ENCODE data around the gene TANGO6. TPM values are rescaled to one million over a fixed set of nuclear protein-coding genes. Genes with fewer than 3 reads are reported as not detected.

Gene TANGO6
- total and polyA plus RNA-seq, 2 of the 8 experiments (the other 6 are each of a cell fraction or from before 2014, with no cell fraction given): 5.0 to 19.5 TPM

- no peak overlapping the region for H3K4me2 ChIP-seq (ENCODE audit: insufficient read depth in 1 of 2, low read depth in 2 of 2, low read length in 2 of 2)
- H2BK120ac ChIP-seq (replicated peaks; ENCODE audit: low read depth, low read length): no peak overlapping the region
- H2BK5ac ChIP-seq (ENCODE audit: low read depth, low read length): no peak overlapping the region
- H3K79me2 ChIP-seq (ENCODE audit: control insufficient read depth in 1 of 2, insufficient read depth in 2 of 2, low read length in 2 of 2): no peaks in the 10 kb centered on the region
- no peak overlapping the region for H3K56ac ChIP-seq (replicated peaks; ENCODE audit: insufficient read length, low read depth, low read length)
- no peak overlapping the region for H3K27ac ChIP-seq (ENCODE audit: low read depth, low read length)
- H4K5ac ChIP-seq (ENCODE audit: insufficient read length, low read depth, low read length): no peak overlapping the region
- no peaks in the 10 kb centered on the region for H3K27me3 ChIP-seq (replicated peaks in 1 of 4; ENCODE audit: control insufficient read depth in 3 of 4, extremely low read depth in 1 of 4, insufficient read depth in 3 of 4, low read length in 3 of 4)
- no peak overlapping the region for H4K91ac ChIP-seq (replicated peaks; ENCODE audit: insufficient read length, low read length)
- no peak overlapping the region for H3K9ac ChIP-seq (replicated peaks in 1 of 4; ENCODE audit: extremely low read depth in 1 of 4, low read depth in 3 of 4, low read length in 3 of 4)
- DNase-seq (ENCODE audit: low read depth in 1 of 2, low spot score in 2 of 2): no peak
- no peak overlapping the region for H3K14ac ChIP-seq (ENCODE audit: insufficient read length)
- H4K20me1 ChIP-seq (replicated peaks in 1 of 2; ENCODE audit: control insufficient read depth in 1 of 2, insufficient read depth in 2 of 2, low read length in 2 of 2): no peaks in the 10 kb centered on the region
- H2BK20ac ChIP-seq (ENCODE audit: low read length): no peak overlapping the region
- no peak overlapping the region for H3K4me3 ChIP-seq (ENCODE audit: extremely low read depth in 1 of 4, insufficient read depth in 2 of 4, low read depth in 3 of 4, low read length in 4 of 4)
- H3K4me1 ChIP-seq (replicated peaks in 1 of 4; ENCODE audit: control insufficient read depth in 3 of 4, insufficient read depth in 4 of 4, low read length in 3 of 4): peaks cover 0 to 15% (median 13%) of the 10 kb centered on the region in 4 experiments; a peak in 6 of 7 replicates
- no peak for FAIRE-seq
- H2AK5ac ChIP-seq (ENCODE audit: low read depth, low read length): no peak overlapping the region
- H3K4ac ChIP-seq (replicated peaks; ENCODE audit: insufficient read length, low read depth, low read length): no peak overlapping the region
- ChIA-PET POLR2A (ENCODE audit: partially characterized antibody) (interaction anchor here (0.6 kb wide), 1 partner anchor 17 kb away, joined by 3 read pairs; no protein-coding TSS in a partner anchor), CTCF (ENCODE audit: partially characterized antibody) (interaction anchor here (2.7 kb wide), 1 partner anchor 115 kb away, joined by 8 read pairs; no protein-coding TSS in a partner anchor)
- WGBS, 2 experiments (ENCODE audit: extremely low coverage in 1 of 2, insufficient coverage in 1 of 2, insufficient read length in 1 of 2, insufficient replicate concordance in 2 of 2, low coverage in 1 of 2, low lambda C conversion rate in 2 of 2, missing lambda C conversion rate in 1 of 2): 100% methylated on average over 1 of the region's 1 CpG; no CpG with 5 or more reads in 1 of the 2 experiments
- no peak overlapping the region for H2BK15ac ChIP-seq (ENCODE audit: low read length)
- no peak overlapping the region for H2BK12ac ChIP-seq (ENCODE audit: low read depth, low read length)
- no peaks in the 10 kb centered on the region for H3K79me1 ChIP-seq (ENCODE audit: low read depth, low read length)
- no peaks in the 10 kb centered on the region; a peak in 1 of 8 replicates for H3K36me3 ChIP-seq (ENCODE audit: control insufficient read depth in 2 of 4, insufficient read depth in 4 of 4, low read length in 3 of 4)
- no peak overlapping the region for H3K23ac ChIP-seq (ENCODE audit: insufficient read length)
- no peak overlapping the region for H4K8ac ChIP-seq (ENCODE audit: extremely low read depth, insufficient read depth, low read length)
- H3K9me3 ChIP-seq (ENCODE audit: insufficient read depth in 2 of 2, low read depth in 1 of 2, low read length in 1 of 2): peaks cover 6 to 9% of the 10 kb centered on the region in 2 experiments; a peak in 2 of 4 replicates
- no peaks in the 10 kb centered on the region for H3K23me2 ChIP-seq (ENCODE audit: low read depth, low read length)
- no peak overlapping the region for H3K18ac ChIP-seq (ENCODE audit: extremely low read depth, low read length)
- no peak overlapping the region for H2AFZ ChIP-seq (ENCODE audit: low read length)
- TF ChIP-seq KDM5A (IDR thresholded peaks at IDR 0.05; ENCODE audit: low read length): no peak
- TF ChIP-seq RAD21 (IDR thresholded peaks at IDR 0.05 in 1 of 2, conservative IDR thresholded peaks at IDR 0.05 in 1 of 2; ENCODE audit: low read depth in 2 of 2, low read length in 2 of 2): no peak
- TF ChIP-seq SP2 (IDR thresholded peaks at IDR 0.05; ENCODE audit: low read length): no peak
- no peak for TF ChIP-seq TEAD4 (IDR thresholded peaks at IDR 0.05; ENCODE audit: low read depth, low read length)
- TF ChIP-seq EGR1 (IDR thresholded peaks at IDR 0.05; ENCODE audit: borderline replicate concordance, low read depth, low read length): no peak
- no peak for TF ChIP-seq RFX5 (IDR thresholded peaks at IDR 0.05; ENCODE audit: borderline replicate concordance, low read depth, low read length)
- no peak for TF ChIP-seq FOSL1 (IDR thresholded peaks at IDR 0.05; ENCODE audit: insufficient read depth, low read depth, low read length)
- TF ChIP-seq CBX8 (IDR thresholded peaks at IDR 0.05; ENCODE audit: borderline replicate concordance, low read depth, low read length): no peak
- no peak for TF ChIP-seq CTBP2 (IDR thresholded peaks at IDR 0.05; ENCODE audit: borderline replicate concordance, insufficient read depth, insufficient read length, low read length)
- no peak for TF ChIP-seq TBP (IDR thresholded peaks at IDR 0.05; ENCODE audit: low read depth, low read length)
- TF ChIP-seq, protein P1, sequence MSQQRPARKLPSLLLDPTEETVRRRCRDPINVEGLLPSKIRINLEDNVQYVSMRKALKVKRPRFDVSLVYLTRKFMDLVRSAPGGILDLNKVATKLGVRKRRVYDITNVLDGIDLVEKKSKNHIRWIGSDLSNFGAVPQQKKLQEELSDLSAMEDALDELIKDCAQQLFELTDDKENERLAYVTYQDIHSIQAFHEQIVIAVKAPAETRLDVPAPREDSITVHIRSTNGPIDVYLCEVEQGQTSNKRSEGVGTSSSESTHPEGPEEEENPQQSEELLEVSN (IDR thresholded peaks at IDR 0.05): no peak
Observed at GRCh38 chr16:68997564-68997963, 154.2 kb downstream of the TANGO6 start.
